GM15510 (cell line): Measurements from ENCODE around the gene SORBS1.

ENCODE experiments used
- POLR2A ChIP-seq: IDR thresholded peaks from 3 replicates; pipeline ENCODE4 v1.6.1; 2011; ENCODE audit warnings: borderline replicate concordance; ENCODE audit not compliant: insufficient read length; ENCODE audit errors: extremely low read depth

The SORBS1 gene

DNA sequence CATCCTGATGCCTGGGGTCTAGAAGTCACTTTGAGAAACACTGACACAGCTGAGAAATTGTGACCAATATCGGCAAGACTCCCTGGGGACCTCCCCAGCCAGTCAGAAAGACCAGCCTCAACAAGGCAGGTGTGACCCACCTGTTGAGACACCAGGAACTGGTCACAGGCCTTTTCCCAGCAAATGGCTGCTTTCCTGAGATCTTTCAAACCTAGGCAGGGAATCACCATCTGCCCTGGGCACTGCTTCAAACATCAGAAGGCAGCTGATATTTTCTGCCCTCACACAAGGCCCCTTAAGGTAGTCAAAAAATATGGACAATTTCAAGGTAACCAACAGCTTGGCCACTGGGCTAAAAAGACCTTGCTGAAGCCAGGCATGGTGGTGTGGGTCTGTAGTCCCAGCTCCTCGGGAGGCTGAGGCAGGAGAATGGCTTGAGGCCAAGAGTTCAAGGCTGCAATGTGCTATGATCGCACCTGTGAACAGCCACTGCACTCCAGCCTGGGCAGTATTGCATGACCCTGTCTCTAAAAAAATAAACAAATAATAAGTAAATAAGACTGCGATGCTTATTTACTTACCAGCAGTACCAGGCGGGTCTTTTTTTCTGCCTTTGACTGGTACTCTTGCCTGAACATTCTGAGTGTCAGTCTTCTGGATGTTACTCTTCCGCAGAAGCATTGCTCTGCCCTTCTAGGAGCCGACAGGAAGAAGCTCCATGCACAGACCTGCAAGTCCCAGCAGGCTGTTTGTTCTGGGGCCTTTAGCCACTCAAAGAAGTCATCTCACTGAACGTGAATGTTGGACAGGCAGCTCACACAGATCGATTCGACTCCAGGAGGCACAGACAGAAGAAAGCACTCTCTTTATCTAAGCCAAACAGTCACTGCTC, 59.7 kb downstream of the SORBS1 start:
- no peak for TF ChIP-seq POLR2A

DNA sequence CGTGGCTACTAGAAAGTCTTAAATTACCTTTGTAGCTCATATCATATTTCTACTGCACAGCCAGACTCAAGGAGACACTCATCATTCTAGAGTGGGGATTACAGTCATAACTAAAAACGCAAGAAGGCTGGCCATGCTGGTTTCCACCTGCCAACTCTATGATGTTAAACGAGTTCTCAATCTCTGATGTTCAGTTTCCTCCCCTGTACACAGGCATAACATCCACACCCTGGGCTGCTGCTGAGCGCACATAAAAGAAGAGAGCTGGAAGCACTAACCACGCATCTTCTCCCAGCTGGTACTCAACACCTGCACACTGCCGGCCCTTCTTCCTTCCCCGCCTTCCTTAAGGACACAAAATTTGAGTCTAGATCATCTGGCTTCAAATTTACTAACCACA, 60.5 kb downstream of the SORBS1 start:
- no peak for TF ChIP-seq POLR2A

DNA sequence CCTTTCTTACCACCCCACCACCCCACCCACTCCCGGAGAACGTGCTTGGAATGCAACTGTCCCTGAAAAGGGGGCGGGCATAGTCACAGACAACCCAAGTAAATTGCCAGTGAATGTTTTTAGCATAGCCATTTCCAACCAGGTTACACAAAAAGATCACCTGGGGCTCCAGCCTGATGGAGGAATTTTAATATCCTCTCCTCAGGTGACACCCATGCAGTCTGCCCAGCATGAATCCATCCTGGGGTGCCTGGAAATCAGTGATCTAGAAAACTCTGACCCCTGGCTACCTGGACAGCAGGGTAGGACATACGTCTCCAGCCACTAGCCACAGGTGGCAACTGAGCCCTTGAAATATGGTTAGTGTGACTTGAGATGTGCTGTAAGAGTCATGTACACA, 61.1 kb downstream of the SORBS1 start:
- no peak for TF ChIP-seq POLR2A

DNA sequence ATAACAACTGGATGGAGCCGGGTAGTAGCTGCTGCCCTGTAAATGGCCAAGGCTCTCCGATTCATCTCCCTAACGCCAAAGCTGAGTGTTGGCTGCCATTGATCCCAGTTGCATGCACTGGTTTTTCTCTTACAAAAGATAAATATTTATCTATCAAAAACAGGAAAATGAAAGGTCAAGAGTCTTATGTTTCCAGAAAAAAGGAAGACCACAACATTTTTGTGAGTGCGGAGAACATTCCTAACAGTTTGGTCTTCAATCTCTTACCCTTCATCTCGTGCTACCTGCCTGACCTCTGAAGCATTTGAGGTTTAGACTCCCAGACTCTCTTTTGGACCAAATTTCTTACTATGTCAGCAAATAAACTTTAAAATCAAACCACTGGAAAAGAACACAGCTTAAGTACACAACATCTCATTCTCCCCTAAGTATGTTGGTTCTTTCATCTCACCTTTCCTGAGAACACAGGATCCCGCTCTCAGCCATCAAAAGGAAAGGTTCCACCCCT, 61.6 kb downstream of the SORBS1 start:
- no peak for TF ChIP-seq POLR2A

DNA sequence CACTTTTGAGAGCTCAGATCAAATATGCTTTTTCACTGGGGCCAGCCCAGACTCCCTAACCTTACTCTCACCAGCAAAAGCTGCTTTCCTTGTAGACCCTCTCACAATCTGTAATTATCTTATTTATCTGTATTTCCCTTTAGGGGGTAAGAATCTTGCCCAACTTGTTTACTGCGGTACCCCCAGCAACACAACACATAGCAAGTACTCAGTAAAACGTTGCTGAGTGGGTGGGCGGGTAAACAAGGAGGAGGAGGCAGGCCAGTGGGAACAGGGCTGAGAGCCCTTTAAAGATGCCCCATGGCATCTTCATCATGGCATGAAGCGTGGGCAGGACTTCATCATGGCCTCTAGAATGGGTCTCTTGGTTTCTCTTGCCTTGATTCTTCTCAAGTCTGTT, 64.2 kb downstream of the SORBS1 start:
- no peak for TF ChIP-seq POLR2A

GRCh38 chr10:95496246-95496911, 64.8 kb downstream of the SORBS1 start:
- no peak for TF ChIP-seq POLR2A

DNA sequence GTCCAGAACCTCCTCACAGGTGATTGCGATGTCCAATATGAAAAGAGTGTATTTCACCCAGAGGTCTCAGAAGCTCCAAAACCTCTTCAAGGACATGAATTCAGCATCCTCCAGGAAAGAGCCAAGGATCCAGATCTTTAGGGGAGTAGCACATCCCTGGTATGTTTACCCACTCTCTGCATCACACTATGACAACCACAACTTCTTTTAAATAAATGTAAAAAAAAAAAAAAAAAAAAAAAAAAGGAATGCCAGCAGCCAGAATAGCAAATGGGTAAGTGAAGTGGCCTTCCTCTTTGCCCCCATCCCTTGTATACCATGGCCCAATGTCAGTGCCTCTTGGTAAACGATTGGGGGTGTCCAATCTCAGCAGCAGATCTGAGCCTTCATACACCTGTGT, 67.3 kb downstream of the SORBS1 start:
- TF ChIP-seq POLR2A, result no peak

- TF ChIP-seq POLR2A, result no peak
These were observed 73.2 kb downstream of the SORBS1 start for GRCh38 chr10:95487994-95488393.

- no peak for TF ChIP-seq POLR2A
These were observed 75.9 kb downstream of the SORBS1 start for GRCh38 chr10:95485056-95485844.

GRCh38 chr10:95482501-95483233, 78.5 kb downstream of the SORBS1 start:
- no peak for TF ChIP-seq POLR2A

GRCh38 chr10:95480901-95481491, 80.2 kb downstream of the SORBS1 start:
- no peak for TF ChIP-seq POLR2A

DNA sequence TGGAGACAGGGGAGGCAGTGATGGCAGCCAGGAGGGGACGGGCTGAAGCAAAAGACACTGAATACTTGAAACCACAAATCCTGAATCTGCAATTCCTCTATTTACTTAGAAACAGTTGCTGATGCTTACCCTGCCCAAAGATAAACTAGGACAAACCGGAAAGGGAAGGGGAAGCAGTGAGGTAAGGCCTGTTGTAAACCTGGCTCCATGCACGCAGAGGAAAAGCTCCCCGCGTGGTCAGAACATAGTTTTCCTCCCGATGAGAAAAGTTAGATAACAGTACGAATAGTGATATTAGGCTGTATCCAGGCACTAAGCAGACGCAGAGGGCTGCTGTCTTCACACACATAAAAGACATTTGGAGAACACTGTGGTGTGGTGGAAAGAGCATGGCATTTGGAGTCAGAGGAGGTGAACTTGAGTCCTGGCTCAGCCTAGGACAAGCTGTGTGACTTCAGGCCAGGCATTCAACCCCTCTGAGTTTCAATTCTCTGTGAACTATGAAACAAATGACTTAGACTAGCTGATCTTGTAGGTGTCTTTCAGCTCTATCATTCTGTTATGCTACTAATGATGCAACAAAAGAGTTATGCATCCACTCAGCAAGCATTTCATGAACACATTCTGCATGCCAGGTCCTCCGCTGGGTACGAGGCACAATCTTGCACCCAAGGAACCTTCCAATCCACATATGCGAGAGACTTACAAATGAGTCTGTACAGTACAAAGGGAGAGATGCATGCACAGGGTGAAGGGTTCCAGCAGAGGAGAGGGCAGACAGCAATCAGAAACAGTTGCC, 80.9 kb downstream of the SORBS1 start:
- no peak for TF ChIP-seq POLR2A

- no peak for TF ChIP-seq POLR2A
These were observed 82.2 kb downstream of the SORBS1 start for GRCh38 chr10:95478935-95479334.
